ENCODE results near the gene NDUFAF7.
A peak's percentile ranks its signal among the peaks of the same experiment; 100 is the strongest.
"Not testable (repeated sequence)": the region's sequence is repeated elsewhere in the genome, so short reads cannot be mapped to it uniquely, and the experiment has no call there.

The NDUFAF7 gene

DNA sequence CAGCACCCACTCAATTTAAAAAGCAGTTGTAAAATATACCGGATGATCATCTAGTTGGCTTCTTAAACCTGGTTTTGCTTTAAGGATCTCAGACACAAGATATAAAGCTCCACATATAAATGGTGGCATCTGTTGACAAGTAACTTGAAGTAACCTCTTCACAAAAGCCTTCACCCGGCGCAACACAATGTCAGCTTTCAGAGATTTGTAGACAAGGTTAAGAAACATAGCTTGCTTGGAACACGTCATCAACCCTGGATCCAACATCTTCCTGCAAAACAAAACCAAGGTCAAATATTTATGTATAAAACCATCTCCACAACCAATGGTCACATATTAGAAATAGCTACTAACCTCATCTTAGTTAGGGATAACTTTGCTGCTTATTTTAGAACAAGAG lies 8.3 kb upstream of the NDUFAF7 start:
- no peak for ATAC-seq
- TF ChIP-seq CREB5 (CRISPR knock-in tag; IDR thresholded peaks at IDR 0.05; ENCODE audit: low read depth) (no peak), ZFP30 (CRISPR knock-in tag; IDR thresholded peaks at IDR 0.05) (no peak), PPARA (CRISPR knock-in tag; IDR thresholded peaks at IDR 0.05; ENCODE audit: borderline replicate concordance) (no peak), BACH2 (CRISPR knock-in tag; IDR thresholded peaks at IDR 0.05; ENCODE audit: borderline replicate concordance) (no peak), POU6F1 (CRISPR knock-in tag; IDR thresholded peaks at IDR 0.05; ENCODE audit: borderline replicate concordance, low read depth) (no peak), ZC3H10 (CRISPR knock-in tag; IDR thresholded peaks at IDR 0.05) (no peak)

DNA sequence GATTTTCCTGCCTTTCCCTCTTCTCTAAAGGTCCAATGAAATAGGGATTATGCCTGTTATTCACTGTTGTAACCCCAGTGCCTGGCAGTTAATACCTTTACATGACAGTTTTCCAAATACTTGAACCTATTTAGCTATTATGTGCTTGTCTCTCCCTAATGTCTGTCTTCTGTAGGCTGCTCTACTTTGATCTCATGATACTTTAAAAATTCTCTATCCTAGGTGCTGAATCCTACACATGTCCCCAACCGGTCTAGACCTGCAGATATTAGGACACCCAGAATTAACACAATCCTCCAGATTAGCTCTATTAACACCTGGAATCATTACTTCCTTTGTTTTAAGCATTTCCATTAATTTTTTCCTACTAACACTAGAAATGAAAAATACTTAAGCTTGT lies 7.4 kb upstream of the NDUFAF7 start:
- no peak for ATAC-seq
- TF ChIP-seq ZNF565 (CRISPR knock-in tag; conservative IDR thresholded peaks at IDR 0.05; ENCODE audit: low read depth) = no peak
- TF ChIP-seq SNAI2 (CRISPR knock-in tag; IDR thresholded peaks at IDR 0.05) = no peak
- TF ChIP-seq RARB (CRISPR knock-in tag; IDR thresholded peaks at IDR 0.05) = no peak
- TF ChIP-seq GLIS3 (CRISPR knock-in tag; IDR thresholded peaks at IDR 0.05) = no peak
- TF ChIP-seq ISL1 (CRISPR knock-in tag; IDR thresholded peaks at IDR 0.05) = no peak
- TF ChIP-seq ZFP30 (CRISPR knock-in tag; IDR thresholded peaks at IDR 0.05) = no peak
- no peak for TF ChIP-seq PPARA (CRISPR knock-in tag; IDR thresholded peaks at IDR 0.05; ENCODE audit: borderline replicate concordance)
- no peak for TF ChIP-seq ESRRG (CRISPR knock-in tag; IDR thresholded peaks at IDR 0.05)
- no peak for TF ChIP-seq CSDC2 (CRISPR knock-in tag; IDR thresholded peaks at IDR 0.05)
- TF ChIP-seq OSR1 (CRISPR knock-in tag; IDR thresholded peaks at IDR 0.05) = no peak
- TF ChIP-seq ZC3H10 (CRISPR knock-in tag; IDR thresholded peaks at IDR 0.05) = no peak

DNA sequence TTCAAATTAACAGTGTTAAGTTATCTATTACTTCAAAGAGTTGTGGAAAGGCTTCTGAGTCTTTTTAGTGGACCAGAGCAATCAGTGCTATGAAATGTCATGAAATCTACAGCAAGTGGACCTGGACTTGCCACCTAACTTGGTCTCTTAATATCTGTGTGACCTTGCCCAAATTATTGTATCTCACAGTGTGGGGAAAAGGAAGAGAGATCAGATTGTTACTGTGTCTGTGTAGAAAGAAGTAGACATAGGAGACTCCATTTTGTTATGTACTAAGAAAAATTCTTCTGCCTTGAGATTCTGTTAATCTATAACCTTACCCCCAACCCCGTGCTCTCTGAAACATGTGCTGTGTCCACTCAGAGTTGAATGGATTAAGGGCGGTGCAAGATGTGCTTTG lies 6.3 kb upstream of the NDUFAF7 start:
- ATAC-seq = not testable (repeated sequence)

DNA sequence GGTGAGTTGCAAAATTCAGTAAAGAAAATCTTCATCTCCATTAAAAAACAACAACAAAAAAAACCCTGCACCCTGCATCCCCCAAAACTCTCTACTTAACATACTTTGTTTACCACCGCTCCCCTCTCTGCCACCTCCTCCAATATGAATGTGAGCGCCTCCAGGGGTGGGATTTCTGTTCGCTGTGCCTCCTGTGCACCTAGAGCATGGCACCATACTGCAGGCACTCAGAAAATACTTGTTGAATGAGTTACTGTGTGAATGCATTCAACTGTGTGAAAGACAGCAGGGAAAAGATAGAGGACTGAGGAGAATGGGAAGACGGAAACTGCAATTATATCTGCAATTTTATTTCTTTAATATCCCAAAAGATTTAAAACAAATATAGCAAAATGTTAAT lies 4.6 kb upstream of the NDUFAF7 start:
- no peak for TF ChIP-seq POU6F1 (CRISPR knock-in tag; IDR thresholded peaks at IDR 0.05; ENCODE audit: borderline replicate concordance, low read depth)
- no peak for TF ChIP-seq RARB (CRISPR knock-in tag; IDR thresholded peaks at IDR 0.05)
- no peak for ATAC-seq

DNA sequence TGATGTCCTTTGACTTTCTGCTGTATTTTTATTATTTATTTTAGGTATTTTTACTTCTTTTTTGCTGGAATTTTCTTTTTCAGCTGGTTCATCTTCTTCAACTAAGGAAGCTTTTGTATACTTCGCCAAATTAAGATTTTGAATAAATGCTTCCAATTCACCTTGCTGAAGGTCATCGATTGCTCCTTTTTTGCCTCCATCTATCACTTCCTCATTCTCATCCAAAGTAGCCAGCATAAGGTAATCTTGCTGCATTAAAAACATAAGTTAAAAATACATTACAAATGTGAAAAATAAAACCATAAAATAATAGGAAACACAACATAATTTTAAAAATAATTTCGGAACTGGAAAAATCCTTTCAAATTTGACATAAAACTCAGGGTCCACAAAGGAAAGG lies 2.7 kb upstream of the NDUFAF7 start:
- TF ChIP-seq CSDC2 (CRISPR knock-in tag; IDR thresholded peaks at IDR 0.05) = no peak
- TF ChIP-seq OSR1 (CRISPR knock-in tag; IDR thresholded peaks at IDR 0.05) = no peak
- no peak for TF ChIP-seq ESRRG (CRISPR knock-in tag; IDR thresholded peaks at IDR 0.05)
- no peak for TF ChIP-seq GLIS3 (CRISPR knock-in tag; IDR thresholded peaks at IDR 0.05)
- TF ChIP-seq, protein P1, sequence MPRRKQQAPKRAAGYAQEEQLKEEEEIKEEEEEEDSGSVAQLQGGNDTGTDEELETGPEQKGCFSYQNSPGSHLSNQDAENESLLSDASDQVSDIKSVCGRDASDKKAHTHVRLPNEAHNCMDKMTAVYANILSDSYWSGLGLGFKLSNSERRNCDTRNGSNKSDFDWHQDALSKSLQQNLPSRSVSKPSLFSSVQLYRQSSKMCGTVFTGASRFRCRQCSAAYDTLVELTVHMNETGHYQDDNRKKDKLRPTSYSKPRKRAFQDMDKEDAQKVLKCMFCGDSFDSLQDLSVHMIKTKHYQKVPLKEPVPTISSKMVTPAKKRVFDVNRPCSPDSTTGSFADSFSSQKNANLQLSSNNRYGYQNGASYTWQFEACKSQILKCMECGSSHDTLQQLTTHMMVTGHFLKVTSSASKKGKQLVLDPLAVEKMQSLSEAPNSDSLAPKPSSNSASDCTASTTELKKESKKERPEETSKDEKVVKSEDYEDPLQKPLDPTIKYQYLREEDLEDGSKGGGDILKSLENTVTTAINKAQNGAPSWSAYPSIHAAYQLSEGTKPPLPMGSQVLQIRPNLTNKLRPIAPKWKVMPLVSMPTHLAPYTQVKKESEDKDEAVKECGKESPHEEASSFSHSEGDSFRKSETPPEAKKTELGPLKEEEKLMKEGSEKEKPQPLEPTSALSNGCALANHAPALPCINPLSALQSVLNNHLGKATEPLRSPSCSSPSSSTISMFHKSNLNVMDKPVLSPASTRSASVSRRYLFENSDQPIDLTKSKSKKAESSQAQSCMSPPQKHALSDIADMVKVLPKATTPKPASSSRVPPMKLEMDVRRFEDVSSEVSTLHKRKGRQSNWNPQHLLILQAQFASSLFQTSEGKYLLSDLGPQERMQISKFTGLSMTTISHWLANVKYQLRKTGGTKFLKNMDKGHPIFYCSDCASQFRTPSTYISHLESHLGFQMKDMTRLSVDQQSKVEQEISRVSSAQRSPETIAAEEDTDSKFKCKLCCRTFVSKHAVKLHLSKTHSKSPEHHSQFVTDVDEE (CRISPR knock-in tag; IDR thresholded peaks at IDR 0.05) = no peak
- TF ChIP-seq ZFP3 (CRISPR knock-in tag; IDR thresholded peaks at IDR 0.05) = no peak
- no peak for ATAC-seq

GRCh38 chr2:37230581-37230980 lies 877 bp upstream of the NDUFAF7 start:
- no peak for TF ChIP-seq ISL1 (CRISPR knock-in tag; IDR thresholded peaks at IDR 0.05)
- no peak for TF ChIP-seq CSRNP3 (CRISPR knock-in tag; IDR thresholded peaks at IDR 0.05)
- TF ChIP-seq RARB (CRISPR knock-in tag; IDR thresholded peaks at IDR 0.05) = no peak
- TF ChIP-seq CSDC2 (CRISPR knock-in tag; IDR thresholded peaks at IDR 0.05) = no peak
- TF ChIP-seq ZFP30 (CRISPR knock-in tag; IDR thresholded peaks at IDR 0.05) = no peak
- ATAC-seq = peak; percentile 27

Measured in SK-N-SH treated with all-trans-retinoic acid at 6 μM for 48 hours (cell line).